ENCODE measurements around the gene CYFIP2.

DNA sequence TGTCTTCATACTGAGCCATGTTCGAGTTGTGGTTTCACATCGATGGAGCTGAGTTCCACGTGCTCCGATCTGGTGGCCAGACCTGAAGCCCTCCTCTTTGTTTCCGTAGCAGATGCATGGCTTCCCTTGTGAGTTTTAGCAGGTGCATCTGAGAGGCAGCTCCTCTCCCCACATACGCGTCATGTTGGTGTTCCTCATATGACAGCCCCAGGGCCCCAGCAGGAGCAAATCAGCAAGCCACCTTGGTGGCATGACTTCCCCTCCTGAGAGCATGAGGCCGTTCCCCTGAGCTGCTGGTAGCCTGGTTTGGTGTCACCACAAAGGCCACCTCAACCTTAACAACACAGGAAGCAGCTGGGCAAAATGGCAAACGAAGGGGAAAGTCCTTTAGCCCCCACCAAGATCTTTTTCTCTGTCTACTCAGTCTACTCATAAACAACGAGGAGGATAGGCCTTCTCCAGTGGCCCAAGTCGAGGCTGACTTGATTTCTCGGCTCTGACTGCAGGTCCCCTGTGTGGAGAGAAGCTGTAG is 5.9 kb downstream of the CYFIP2 start:
- TF ChIP-seq, protein P1, sequence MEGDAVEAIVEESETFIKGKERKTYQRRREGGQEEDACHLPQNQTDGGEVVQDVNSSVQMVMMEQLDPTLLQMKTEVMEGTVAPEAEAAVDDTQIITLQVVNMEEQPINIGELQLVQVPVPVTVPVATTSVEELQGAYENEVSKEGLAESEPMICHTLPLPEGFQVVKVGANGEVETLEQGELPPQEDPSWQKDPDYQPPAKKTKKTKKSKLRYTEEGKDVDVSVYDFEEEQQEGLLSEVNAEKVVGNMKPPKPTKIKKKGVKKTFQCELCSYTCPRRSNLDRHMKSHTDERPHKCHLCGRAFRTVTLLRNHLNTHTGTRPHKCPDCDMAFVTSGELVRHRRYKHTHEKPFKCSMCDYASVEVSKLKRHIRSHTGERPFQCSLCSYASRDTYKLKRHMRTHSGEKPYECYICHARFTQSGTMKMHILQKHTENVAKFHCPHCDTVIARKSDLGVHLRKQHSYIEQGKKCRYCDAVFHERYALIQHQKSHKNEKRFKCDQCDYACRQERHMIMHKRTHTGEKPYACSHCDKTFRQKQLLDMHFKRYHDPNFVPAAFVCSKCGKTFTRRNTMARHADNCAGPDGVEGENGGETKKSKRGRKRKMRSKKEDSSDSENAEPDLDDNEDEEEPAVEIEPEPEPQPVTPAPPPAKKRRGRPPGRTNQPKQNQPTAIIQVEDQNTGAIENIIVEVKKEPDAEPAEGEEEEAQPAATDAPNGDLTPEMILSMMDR (IDR thresholded peaks at IDR 0.05; ENCODE audit: insufficient read depth, low read length) = no peak
- TF ChIP-seq, protein P2, sequence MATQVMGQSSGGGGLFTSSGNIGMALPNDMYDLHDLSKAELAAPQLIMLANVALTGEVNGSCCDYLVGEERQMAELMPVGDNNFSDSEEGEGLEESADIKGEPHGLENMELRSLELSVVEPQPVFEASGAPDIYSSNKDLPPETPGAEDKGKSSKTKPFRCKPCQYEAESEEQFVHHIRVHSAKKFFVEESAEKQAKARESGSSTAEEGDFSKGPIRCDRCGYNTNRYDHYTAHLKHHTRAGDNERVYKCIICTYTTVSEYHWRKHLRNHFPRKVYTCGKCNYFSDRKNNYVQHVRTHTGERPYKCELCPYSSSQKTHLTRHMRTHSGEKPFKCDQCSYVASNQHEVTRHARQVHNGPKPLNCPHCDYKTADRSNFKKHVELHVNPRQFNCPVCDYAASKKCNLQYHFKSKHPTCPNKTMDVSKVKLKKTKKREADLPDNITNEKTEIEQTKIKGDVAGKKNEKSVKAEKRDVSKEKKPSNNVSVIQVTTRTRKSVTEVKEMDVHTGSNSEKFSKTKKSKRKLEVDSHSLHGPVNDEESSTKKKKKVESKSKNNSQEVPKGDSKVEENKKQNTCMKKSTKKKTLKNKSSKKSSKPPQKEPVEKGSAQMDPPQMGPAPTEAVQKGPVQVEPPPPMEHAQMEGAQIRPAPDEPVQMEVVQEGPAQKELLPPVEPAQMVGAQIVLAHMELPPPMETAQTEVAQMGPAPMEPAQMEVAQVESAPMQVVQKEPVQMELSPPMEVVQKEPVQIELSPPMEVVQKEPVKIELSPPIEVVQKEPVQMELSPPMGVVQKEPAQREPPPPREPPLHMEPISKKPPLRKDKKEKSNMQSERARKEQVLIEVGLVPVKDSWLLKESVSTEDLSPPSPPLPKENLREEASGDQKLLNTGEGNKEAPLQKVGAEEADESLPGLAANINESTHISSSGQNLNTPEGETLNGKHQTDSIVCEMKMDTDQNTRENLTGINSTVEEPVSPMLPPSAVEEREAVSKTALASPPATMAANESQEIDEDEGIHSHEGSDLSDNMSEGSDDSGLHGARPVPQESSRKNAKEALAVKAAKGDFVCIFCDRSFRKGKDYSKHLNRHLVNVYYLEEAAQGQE (IDR thresholded peaks at IDR 0.05; ENCODE audit: insufficient replicate concordance, low read depth) = peak; percentile 26
- TF ChIP-seq SPI1 (IDR thresholded peaks at IDR 0.05; ENCODE audit: borderline replicate concordance, low read depth) = peak; percentile 94
- peak; percentile 88 for TF ChIP-seq POLR2AphosphoS5 (IDR thresholded peaks at IDR 0.05; ENCODE audit: low read depth)

Data from HL-60 (cell line).